Measurements from ENCODE around the gene FAM180B.

Gene FAM180B

DNA sequence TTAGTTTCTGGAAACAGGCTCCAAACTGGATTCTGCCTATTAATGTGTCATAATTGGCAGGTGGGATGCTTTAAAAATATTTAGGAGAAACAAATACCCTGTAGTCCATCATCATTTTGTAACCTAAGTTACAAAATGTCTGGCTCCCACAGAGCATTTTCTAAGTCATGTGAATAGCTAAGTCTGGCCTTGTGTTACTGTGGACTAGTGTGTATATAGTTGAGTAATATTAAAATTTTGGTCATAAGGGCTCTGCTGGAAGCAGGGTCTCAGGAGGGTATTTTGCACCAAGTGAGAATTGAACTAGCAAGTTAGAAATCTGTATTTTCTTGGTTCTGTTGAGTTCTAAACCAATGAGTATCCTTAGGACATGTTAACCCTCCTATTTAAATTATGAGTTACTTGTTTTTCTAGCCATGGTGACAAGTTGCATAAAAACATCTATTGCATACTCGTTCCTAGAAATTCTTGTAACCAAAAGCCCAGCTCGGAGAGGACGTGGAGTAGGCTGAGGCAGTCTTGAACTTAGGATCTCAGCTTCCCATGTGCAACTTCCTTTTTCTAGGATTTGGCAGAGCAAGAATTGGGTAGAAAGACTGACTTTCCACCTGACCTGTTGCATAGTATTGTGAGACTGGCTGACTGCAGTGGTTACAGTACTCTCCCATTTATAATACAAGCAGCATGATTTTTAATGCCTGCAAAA lies 15.7 kb upstream of the FAM180B start:
- DNase-seq, result no peak

DNA sequence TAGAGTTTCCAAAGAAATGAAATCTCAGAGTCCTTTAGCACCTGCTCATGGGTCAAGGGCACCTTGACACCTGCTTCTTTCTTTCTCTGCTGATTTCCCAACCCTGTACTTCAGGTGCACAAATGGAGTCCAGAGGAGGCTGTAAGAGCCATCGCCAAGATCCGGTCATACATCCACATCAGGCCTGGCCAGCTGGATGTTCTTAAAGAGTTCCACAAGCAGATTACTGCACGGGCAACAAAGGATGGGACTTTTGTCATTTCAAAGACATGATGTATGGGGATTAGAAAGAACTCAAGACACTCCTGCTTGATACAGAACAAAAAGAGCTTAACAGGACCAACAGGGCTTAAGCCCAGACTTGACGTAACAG lies 15.1 kb upstream of the FAM180B start:
- DNase-seq, result no peak

DNA sequence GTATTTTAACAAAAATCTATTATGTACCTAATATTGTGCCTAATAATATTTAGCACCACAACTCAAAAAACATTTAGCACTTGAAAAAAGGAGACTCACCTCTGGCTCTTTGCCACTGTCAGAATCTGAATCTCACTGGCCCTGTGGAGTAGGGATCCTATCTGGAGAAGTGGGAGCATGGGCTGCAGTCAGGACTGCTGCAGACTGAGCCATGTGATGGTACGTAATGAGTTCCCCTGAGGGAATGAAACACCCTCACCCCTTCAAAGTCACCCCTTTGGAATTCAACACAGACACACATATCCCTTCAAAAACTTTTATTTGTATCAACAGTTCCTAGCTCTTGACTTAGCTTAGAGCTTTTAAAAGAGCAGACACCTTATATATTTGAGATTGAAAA lies 14.6 kb upstream of the FAM180B start:
- DNase-seq, result no peak

DNA sequence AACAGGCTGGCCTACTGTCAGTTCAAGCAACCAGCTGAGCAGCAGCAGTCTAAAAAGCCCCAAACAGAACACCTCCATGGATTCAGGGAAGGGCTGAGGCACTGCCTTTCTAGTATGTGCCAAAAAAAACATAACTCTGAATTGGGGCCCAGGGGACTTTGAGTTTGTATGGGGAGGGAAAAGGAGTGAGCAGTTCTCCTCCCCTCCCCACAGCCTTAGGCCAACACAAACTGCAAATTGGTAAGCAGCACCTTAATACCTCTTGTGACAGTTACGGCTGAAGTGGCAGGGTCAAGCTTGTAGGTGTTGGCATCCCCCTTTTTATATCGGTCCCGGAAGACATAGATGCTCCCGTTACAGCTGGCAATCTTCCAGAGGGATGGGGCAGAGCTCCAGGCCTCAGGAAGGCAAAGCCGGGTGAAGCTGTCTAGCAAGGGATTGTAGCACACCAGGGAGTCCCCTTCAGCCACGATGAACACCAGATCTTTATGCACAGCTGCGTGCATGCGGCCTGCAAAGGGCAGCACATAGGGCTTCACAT lies 13.7 kb upstream of the FAM180B start:
- no peak for DNase-seq

DNA sequence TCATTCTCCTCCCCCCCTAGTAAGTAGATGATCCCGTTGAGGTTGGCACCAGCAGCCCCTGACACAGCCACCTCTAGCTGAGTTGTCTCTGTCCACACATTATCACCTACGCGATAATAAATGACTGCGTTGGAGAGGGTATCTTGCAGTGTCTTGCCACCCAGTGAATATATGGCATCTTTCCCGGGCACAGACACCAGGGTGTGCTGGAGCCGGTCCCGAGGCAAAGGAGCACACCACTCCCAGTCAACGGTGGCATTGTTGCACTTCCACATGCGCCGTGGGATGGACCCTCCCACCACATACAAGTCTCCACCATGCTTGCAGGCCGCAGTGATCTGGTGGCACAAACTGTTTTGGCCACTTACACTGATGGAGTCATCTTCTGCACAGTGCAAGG lies 13.2 kb upstream of the FAM180B start:
- no peak for DNase-seq

DNA sequence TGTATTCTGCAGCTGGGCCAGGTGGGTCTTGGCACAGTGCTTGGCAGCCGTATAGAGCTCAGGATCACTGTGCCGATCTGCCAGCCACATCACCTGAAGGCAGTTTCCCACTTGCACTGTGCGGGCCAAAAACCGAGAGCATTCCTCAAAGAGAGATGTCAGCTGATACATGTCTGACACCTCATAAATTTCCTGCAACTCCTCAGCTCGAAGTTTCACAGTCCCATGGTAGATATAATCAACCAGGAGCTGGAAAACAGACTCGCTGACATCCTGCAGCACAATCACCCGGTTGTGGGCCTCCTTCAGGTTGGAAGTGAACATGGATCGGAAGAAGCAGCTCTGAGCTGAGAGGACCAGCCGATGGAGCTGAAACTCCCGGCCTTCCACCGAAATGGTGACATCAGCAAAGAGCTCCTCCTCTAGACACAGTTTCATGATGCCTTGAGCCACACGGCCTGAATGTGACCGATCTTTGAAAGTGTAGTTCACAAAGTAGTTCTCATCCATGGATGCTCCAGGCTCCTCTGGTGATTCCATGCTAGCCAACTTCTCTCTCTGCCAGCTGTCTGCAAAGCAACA lies 8.9 kb upstream of the FAM180B start:
- no peak for DNase-seq

DNA sequence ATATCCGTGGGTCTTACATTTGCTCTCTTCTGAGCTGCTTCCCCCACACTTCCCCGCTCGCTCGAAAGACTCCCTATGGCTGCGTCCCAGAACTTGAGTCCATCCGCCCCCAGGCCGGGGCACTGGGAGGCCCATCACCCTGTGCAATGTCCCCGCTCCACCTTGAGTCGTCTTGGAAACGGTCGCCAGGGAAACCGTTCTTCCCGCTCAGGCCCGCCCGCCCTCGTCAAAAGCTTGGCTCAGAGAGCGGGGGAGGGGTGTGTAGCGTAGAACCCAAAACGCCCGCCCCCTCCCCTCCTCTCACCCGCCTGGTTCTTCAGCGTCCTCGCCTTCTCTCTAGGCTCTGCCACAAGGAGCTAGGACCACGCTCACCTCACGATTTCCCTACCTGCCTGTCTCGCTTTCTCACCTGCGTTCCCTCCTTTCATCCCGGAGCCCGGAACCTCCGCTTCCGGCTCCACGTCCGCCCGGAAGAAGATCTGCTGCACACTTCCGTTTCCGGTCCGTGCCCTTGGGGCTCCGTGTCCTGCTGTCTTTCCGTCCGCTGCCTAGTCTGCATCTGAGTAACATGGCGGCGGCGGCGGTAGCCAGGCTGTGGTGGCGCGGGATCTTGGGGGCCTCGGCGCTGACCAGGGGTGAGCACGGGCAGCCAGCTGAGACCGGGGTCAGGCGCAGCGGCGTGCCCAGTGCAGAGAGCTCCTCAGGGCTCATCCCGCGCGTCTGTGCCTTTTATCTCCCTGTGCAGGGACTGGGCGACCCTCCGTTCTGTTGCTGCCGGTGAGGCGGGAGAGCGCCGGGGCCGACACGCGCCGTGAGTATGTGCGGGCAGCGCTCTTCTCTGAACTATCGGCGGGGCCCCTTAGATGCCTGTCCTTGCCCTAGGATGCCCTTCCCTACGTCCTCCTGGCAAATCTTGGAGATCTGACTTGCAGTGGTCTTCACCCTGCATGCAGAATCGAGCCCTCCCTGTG lies 7.7 kb upstream of the FAM180B start, which contains the start of the genes KBTBD4 and NDUFS3:
KBTBD4 (minus strand) TSS at position 447 of the 971 bp plus-strand sequence; CDS start at position 428, 19 bp downstream.
NDUFS3 (plus strand) TSS at position 551 of the 971 bp plus-strand sequence; CDS start at position 569, 18 bp downstream.
- peak; percentile 82 for DNase-seq

DNA sequence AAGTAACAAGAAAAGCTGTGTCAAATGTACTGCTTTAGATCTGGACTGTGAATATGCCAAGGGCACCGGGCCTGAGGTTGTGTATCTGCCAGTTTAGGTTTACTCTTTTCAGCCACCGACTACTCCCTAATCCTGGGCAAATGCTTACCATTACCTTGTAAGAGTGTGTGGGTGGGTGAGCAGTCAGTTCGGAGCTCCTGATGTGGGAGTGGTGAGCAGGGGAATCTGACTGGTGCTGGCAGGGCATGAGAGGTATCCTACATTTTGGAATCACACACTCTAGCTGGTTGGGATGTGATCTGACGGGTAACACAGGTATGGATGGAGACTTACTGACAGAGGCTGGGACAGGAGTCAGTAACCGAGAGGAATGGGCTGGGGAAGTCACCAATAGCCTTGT lies 2.6 kb upstream of the FAM180B start:
- DNase-seq, result no peak

DNA sequence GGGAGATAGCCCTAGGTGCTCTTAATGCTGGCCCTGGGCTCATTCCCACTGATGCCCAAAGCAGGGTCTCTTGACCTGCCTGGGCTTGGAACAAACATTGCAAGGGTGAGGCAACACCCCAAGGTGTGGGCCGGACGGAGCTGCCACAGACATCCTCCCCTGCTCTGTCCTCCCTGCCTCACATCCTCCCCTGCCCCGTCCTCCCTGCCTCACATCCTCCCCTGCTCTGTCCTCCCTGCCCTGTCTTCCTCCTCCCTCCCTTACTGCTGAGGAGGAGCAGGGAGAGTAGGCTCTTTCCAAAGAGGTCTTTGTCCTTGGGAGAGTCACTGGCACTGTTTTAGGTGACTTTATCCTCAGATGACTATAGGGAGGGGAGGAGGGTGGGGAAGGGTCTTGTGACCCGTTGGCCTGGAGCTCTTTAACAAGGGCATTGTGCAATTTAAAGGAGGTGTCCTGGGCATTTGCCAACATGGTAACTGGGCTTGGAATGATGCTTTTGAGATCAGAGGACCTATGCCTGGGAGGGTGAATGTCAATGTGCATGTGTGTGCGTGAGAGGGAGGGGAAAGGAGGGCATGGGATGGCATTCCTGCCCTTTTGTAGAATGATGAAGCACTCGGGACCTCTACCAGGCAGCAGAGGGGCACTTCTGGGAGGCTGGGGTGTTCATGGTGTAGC lies 700 bp downstream of the FAM180B start:
- DNase-seq, result no peak

DNA sequence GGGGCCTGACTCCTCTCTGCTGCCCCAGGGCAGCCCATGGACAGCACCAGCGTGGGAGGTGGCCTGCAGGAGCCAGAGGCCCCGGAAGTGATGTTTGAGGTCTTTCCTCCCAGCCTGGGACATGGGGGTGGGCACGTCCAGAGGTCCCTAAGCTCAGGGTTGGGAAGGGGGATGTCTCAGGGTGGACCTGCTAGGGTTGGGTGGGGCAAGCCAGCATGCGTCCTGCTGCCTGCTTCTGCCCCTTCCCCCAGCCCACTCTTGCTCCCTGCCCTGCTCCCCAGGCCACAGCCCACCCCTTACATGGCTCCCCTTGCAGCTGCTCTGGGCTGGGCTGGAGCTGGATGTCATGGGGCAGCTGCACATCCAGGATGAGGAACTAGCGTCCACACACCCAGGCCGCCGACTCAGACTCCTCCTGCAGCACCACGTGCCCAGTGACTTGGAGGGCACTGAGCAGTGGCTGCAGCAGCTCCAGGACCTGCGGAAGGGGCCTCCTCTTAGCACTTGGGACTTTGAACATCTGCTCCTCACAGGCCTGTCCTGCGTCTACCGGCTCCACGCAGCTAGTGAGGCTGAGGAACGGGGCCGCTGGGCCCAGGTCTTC lies 1.3 kb downstream of the FAM180B start:
- DNase-seq, result no peak

DNA sequence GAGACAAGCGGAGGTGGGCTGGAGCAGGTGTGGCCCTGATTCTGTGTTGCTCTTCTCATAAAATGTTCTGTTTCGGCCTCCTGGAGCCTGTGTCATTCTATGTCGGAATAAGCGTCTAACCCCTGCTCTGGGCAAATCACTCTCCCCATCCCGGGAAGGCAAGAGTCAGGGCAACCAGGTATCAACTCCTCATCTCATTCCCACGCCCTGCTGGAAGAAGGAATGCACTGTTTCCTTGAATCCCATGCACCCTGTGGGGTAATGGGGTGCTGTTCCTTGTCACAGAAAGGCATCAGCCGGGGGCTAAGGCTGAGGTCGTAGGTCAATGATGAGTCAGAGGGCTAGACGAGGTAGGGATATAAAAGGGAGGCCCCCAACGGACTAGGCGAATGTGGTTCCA lies 2.6 kb downstream of the FAM180B start:
- DNase-seq, result no peak

DNA sequence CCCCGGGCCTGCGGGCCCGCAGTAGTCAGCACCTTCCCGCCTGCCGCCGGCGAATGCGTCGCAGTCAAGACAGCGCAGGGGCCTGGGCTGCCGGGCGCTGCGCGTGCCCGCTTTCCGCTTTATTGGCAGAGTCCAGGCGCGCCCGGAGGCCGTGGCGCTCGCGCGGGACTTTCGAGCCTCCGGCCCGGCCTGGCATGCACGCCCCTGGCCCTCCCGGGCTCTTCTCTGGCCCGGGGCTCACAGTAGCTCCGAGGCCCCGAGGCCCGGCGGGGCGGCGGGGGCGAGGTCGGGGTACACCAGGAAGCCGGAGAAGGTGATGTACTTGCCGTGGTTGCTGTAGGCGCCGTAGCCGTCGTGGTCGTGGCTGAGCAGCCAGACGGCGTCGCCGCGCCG lies 3.1 kb downstream of the FAM180B start:
- no peak for DNase-seq

DNA sequence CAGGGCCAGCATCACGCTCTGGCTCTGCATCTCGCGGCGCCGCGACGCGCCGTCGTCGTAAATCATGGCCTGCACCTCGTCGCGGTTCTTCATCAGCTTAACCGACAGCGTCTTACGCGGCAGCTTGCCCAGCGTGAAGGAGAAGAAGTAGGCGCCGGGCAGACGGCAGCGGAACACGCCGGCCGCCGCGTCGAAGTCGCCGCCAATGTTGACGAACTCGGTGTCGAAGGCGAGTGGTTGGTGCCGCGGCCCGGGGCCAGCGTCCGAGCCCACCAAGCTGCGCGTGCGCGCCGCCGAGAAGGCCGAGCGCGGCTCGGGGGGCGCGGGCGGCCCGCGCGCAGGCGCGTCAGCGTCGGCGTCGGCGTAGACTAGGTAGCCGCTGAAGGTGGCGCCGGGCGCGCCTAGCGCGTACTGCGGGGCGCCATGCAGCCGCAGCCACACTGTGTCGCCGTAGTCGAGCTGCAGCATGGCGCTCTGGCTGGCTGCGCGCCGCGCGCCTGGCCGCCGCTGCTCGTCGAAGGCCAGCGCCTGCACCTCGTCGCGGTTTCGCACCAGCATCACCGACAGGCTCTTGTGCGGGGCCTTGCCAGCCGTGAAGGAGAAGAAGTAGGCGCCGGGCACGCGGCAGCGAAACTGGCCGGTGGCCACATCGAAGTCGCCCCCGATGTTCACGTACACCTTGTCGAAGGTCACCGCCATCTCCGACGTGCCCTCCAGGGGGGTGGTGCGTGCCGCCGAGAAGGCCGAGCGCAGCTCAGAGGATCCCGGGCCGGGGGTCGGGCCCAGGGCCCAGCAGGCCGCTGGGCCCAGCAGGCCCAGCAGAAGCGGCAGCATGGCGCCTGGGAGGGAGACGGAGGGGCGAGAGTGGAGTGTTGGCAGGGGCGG lies 3.7 kb downstream of the FAM180B start:
- DNase-seq, result no peak

DNA sequence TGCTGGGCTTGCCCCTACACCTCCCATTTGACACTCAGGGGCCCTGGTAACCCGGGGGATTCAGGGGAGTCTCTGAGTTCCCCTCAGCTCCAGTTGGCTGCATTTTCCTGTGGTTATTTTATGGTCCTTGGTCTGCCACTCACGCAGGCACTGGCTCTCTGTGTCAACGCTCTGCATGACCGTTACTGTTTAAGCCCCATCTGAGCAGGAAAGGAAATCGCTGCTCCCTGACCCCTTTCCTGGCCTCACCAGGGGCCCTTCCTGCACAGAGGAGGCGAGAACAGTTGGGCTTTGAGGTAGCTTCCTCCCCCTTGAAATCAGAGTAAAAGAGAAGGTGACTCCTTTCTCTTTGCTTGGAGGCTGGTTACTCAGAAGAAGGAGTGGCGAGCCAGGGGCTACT lies 5.3 kb downstream of the FAM180B start:
- no peak for DNase-seq

DNA sequence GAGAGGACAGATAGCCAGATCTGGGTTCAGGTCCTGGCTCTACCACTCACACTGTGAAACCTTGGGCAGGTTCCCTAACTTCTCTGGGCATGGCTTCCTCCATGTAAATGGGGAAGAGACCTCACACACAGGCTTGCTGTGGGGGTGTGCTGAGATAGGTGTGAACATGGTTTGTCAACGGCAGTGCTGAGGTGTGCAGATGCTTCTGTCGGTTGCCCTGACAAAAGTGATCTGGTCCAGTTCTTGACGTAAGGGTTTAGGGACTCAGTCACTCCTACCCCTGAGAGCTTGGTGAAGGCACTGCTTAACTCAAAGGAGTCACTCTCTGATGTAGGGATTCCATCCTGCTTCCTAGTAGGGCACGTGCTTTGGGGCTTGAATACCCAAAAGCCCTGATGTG lies 5.8 kb downstream of the FAM180B start:
- no peak for DNase-seq

DNA sequence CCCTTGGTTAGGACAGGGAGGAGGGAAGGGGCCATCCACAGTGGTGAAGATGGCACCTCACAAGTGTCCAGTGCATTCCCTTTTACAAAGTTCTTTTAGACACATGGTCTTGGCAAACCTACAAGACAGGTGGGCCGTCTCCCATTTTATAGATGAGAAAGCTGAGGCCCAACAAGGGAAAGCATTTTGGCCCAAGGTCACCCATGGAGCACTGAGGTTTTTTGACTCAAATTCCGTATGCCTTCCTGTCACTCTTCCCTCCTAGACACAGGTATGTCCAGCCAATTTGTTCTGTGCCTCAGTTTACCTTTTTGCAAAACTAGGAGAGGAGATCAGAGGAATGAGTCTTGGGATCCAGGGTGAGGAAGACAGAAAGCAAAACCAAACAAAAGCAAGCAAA lies 6.5 kb downstream of the FAM180B start:
- DNase-seq, result no peak

DNA sequence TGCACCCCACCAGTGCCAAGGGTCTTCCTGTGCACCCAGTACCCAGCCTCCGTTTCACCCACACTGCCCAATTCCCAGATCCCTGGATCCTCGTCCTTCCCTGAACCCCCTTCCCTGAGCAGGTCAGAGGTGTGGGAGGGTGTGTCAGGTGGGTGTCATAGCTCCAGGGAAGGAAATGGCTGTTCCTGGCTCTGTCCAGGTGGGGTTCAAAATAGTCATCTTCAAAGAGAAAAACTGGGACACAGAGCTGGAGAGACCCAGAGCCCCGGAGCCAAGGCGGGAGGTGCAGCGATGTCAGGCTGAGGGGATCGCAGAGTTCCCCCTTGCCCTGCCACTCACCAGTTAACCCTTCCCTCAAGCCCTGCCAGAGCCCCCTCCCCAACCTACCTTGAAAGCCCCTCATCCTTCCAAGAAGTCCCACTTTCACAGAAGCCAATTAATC lies 7.0 kb downstream of the FAM180B start:
- no peak for DNase-seq

DNA sequence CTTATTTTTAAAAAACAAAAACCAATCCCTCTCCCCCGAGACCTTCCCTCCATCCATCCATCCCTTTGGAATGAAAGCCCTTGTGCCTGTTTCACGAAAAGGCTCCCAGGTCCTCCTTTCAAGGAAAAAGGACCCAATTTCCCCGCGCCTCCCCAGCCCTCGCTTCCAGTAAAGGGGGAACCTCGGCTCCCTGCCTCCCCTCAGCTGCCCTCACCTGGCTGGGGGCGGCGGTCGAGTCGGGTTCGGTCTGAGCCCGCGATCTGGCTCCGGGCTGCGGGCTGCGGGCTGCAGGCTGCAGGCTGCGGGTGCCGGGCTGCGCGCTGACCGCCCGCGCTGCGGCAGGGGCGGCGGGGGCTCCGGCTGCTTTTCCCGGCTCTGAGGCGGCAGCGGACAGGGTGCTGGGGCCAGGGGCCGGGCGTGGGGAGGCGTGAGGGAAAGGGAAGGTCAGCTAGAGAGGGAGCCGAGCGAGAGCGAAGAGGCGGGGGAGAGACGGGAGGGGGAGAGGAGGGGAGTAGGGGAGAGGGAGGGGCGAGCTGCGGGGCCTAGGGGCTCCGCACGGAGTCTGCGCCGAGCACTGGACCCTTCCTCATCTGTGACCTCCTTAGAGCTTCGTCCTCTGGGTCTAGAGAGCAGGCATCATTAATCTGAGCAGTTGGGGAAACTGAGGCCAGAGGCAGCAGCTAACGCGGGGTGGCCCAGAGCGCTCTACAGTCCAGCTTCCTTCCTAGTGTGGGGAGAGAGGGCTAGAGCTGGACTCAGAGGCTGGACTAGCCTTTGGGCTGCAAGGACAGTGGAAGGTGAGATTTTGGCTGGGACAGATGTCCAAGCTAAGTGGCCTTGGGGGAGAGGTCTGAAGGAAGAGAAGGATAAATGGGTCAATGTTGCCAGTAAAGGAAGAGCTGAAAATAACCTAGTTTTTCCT lies 7.7 kb downstream of the FAM180B start, which contains the start of gene C1QTNF4:
C1QTNF4 (minus strand) TSS at position 478 of the 922 bp plus-strand sequence. CDS start 3,601 bp downstream, outside the sequence.
- DNase-seq, result no peak

DNA sequence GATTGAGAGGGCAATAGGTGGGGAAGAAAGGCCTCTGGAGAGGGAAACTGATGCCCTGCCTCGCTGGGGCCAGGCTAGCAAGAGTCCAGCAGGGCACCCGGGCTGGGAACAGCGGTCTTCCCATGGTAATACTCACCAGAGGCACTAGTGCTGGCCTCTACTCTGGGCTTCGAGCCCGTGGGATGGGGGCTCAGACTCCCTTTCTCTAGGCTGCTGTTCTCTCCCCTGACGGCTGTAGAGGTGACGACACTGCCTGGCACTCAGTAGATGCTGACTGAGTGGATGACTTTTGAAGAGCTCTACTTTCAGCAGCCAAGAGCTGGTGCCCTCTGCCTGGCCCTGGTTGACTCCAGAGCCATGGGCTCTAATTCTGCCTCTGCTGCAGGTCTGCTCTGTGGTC lies 8.6 kb downstream of the FAM180B start:
- no peak for DNase-seq

DNA sequence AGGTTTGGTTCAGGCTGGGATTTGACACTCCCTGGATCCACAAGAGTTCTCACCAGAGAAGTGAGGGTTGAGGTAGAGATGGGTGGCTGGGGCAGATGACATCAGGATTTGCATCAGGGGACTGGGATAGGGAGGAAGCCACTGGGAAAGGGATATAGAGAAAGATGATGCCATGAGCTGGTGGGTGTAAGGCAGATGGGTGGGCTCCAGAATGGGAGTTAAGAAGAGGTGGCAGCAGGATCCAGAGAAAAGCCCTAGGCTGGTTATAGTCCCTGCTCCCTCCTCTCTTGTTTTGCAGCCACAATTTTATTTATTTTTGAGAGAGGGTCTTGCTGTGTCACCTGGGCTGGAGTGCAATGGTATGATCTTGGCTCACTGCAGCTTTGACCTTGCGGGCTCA lies 9.5 kb downstream of the FAM180B start:
- DNase-seq, result no peak
